ENCODE data around the gene IFIT1B. TPM values are rescaled to one million over a fixed set of nuclear protein-coding genes. Genes with fewer than 3 reads are reported as not detected.
"Not testable (repeated sequence)": the region's sequence is repeated elsewhere in the genome, so short reads cannot be mapped to it uniquely, and the experiment has no call there.

IFIT1B gene
- total RNA-seq, 3 donors from 2014 or later: not detected

DNA sequence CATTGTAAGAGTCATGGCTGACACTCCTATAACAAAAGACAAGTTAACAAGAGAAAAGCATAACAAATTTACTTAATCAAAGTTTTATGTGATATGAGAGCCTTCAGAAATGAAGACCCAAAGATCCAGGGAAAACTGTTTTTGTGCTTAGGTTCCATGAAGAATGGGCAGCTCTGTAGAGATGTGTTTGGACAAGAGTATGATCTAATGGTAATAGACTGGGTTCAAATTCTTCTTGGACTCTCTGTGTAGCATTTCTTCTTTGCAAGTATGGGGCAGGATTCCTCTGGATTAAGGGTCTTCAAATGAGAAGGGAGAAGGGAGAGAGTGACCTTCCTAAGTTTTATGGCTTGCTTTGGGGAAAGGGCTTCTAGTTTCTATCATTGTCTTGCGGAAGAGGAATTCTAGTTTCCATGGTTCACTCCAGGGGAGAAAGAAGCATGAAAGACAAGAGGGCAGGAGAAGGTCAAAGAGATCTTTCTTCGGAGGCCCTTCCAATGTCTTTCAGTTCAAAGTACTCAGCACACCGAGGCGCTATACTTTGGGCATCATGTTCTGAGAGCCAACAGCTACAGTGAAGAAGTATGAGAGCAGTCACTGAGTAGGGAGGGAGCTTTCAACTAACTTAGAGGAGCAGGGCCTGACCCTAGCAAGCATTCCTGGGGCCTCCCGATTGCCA is 34.6 kb upstream of the IFIT1B start:
- Mint-ChIP-seq H3K4me1 (ENCODE audit: low read depth) (peaks cover 12% of the 10 kb centered on the region), H3K36me3 (ENCODE audit: insufficient read depth) (peaks cover 30% of the 10 kb centered on the region), H3K27me3 (ENCODE audit: low read depth) (no peaks in the 10 kb centered on the region), H3K9me3 (no peaks in the 10 kb centered on the region), H3K4me3 (no peak overlapping the region)
- DNase-seq (no peak), ATAC-seq (no peak)

DNA sequence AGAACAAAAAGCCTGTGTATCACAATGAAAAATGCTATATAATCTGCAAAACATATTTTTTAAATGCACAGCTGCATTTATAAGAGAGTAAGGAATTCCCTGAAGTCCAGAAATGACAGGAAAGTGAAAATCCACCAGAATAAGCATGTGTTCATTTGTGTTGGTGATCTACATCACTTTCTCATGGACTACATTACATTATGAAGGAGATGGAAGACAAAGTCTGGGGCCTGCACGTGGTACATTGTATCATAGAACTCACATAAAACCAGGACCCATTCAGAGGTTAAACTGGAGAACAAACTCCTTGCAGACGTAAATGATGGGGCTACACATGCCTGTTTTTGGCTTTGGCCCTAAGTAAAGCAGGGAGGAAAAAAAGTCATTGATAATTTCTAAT is 33.7 kb upstream of the IFIT1B start:
- ATAC-seq (no peak), DNase-seq (no peak)
- Mint-ChIP-seq H3K9me3 (no peaks in the 10 kb centered on the region), H3K4me3 (no peak overlapping the region), H3K36me3 (ENCODE audit: insufficient read depth) (peaks cover 21% of the 10 kb centered on the region), H3K4me1 (ENCODE audit: low read depth) (peaks cover 15% of the 10 kb centered on the region), H3K27me3 (ENCODE audit: low read depth) (no peaks in the 10 kb centered on the region)

DNA sequence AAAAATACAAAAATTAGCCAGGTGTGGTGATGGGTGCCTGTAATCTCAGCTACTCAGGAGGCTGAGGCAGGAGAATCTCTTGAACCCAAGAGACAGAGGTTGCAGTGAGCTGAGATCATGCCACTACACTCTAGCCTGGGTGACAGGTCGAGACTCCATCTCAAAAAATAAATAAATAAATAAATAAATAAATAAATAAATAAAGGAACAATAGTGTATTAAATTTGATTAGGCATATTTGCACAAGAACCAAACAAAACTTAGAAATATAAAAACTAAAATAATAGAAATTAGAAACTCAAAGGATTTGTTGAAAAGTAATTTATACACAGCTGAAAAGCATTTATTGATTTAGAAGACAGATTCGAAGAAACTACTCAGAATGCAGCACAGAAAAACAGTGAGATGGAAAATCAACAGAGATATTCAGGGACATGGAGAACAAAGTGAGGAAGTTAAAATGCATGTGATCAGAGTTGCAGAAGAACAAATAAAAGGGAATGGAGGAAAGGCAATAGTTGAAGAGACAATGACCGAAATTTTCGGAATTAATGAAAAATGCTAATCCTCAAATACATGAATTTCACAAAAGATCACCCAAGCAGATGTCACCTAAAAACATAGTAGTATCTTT is 32.4 kb upstream of the IFIT1B start:
- Mint-ChIP-seq H3K27me3 (ENCODE audit: low read depth) (no peaks in the 10 kb centered on the region), H3K9me3 (no peaks in the 10 kb centered on the region), H3K4me1 (ENCODE audit: low read depth) (peaks cover 16% of the 10 kb centered on the region), H3K4me3 (no peak overlapping the region), H3K36me3 (ENCODE audit: insufficient read depth) (peaks cover 13% of the 10 kb centered on the region)
- DNase-seq (no peak), ATAC-seq (no peak)

DNA sequence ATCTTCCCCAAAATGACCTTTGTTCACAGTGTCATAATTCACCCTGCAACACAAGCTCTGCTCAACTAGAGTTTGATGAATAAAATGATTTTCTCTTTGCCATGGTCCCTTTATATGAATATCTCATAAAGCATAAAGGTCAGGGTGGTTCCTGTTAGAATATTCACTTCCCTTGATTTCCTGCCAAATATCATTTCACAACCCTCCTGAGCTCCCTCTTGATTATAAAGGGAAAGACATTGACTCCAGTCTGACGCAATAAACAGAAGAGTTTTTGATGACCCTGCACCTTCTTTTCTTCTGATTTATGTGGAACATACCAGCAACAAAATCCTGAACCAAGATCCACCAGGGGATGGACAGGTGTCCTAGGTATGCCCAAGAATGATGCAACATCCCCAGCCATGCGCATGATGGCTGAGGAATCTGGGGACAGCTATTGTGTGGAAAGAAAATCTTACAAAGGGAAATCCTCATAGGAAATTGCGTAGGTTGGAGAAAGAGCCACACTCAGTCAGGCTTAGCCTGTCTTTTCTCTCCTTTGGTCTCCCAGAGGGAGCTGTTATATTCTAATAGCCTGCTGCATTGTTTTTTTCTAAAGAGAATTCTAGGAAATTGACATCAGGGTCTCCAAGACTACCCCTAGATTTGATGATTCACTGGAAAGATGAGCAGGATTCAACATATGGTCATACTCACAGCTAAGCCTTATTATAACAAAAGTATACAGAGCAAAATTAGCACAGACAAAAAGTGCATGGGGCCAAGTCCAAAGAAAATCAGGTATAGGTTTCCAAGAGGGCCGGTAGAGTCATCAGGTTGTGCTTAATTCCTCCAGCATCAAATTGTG is 31.2 kb upstream of the IFIT1B start:
- Mint-ChIP-seq H3K4me3 (no peak overlapping the region), H3K36me3 (ENCODE audit: insufficient read depth) (peaks cover 7% of the 10 kb centered on the region), H3K9me3 (no peaks in the 10 kb centered on the region), H3K27me3 (ENCODE audit: low read depth) (peaks cover under 1% of the 10 kb centered on the region), H3K4me1 (ENCODE audit: low read depth) (peaks cover 27% of the 10 kb centered on the region)
- DNase-seq (no peak), ATAC-seq (no peak)

DNA sequence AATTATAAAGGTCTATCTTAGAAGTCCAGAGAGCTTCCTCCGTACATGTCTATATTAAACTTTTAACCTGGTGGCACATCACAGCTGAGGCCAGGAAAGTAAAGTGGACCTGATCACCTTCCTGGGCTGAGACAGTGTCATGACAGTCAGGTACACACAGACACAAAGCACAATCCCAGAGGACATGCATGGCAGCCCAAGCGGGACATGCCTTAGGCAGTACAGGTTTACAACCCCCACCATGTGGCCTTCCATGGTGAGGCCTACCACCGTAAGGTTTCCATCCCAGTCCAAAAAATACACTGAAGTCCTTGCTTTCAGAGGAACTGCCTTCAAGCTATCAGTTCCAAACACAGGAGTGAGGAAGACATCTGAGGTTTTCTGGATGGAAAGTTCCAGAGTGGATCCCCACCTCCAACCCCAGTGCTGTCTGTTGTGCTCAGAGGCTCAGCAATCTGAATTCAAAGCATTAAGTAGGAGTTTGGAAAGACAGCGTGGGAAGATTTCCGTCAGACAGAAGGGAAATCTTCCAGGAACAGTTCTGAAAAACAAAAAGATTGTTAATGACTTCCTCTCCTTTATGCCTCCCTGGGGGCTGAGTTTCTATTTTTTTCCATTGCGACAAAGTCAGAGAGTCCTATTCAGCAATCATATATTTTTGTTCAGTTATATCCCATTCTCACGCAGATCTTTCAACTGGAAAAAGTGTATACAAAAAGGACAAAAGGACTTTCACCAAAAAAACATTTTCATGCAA is 30.0 kb upstream of the IFIT1B start:
- Mint-ChIP-seq H3K9me3 (no peaks in the 10 kb centered on the region), H3K36me3 (ENCODE audit: insufficient read depth) (no peaks in the 10 kb centered on the region), H3K4me3 (no peak overlapping the region), H3K4me1 (ENCODE audit: low read depth) (peaks cover 35% of the 10 kb centered on the region), H3K27me3 (ENCODE audit: low read depth) (peaks cover 7% of the 10 kb centered on the region)
- no peak for ATAC-seq
- no peak for DNase-seq

DNA sequence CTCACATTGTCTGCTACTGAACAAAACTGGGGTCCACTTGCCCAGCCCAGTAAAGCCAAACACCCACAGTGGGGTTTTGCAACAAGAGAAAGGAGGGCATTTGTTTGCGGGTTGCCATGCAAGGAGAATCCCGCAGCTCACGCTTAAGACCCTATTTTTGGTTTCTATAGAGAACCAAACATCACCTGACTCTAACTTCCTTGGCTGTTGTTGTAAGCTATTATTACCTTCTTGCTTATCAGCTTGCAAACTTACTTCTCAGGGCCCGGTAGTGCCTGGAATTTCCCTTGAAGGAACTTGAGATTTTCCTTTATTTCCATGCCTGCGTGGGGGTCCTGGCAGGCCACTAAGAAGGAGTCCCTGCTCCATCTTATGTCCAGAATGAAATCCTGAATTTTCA is 29.4 kb upstream of the IFIT1B start:
- Mint-ChIP-seq H3K36me3 (ENCODE audit: insufficient read depth) (no peaks in the 10 kb centered on the region), H3K27me3 (ENCODE audit: low read depth) (peaks cover 7% of the 10 kb centered on the region), H3K9me3 (no peaks in the 10 kb centered on the region), H3K4me1 (ENCODE audit: low read depth) (peaks cover 35% of the 10 kb centered on the region), H3K4me3 (no peak overlapping the region)
- no peak for ATAC-seq
- DNase-seq: no peak

DNA sequence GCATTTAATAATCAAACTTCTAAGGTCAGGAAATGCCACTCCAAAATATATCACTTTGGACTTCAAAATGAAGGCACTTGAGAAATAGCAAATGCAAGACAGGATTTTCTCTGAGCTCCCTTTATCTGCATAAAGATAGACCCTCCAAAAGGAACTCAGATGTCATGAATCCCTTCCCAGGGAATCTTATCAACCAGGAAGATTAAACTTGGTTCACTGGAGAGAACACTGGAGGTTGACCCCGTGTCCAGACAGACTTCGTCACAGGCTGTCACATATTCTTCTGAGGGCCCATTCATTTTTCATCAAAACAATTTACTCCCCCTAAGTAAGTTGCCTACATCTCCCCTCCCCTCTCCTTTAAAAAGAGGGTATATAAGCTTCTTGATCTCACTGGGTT is 28.9 kb upstream of the IFIT1B start:
- peaks cover 7% of the 10 kb centered on the region for H3K27me3 Mint-ChIP-seq (ENCODE audit: low read depth)
- H3K36me3 Mint-ChIP-seq (ENCODE audit: insufficient read depth): peaks cover 1% of the 10 kb centered on the region

DNA sequence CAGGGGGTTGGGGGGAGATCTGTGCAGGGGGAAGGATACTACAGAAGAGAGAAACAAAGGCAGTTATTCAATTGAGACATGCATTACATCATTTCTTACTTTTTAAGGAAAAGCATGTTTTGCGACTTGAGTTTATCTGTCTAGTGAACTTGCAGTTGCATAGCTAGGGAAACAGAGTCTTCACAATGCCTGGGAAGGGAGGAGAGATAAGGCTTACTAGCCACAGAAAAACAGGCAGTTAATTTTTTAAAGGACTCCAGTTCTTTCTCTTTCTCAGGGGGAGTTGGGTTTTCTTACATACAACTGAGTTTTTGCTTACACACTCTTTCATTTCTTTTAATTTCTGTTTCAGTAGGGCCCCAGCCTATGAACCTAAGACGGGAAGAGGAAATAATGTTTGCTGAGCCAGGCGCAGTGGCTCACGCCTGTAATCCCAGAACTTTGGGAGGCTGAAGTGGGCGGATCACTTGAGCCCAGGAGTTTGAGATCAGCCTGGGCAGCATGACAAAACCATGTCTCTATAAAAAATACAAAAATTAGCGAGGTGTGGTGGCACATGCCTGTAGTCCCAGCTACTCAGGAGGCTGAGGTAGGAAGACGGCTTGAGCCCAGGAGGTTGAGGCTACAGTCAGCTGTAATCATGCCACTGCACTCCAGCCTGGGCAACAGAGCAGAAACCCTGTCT is 27.1 kb upstream of the IFIT1B start:
- H3K4me3 Mint-ChIP-seq; H3K27me3 Mint-ChIP-seq (ENCODE audit: low read depth); H3K9me3 Mint-ChIP-seq; DNase-seq; H3K36me3 Mint-ChIP-seq (ENCODE audit: insufficient read depth): not testable (repeated sequence)
- ATAC-seq: peak; percentile 29 to 42
- H3K4me1 Mint-ChIP-seq (ENCODE audit: low read depth): peaks cover 35% of the 10 kb centered on the region

More for the DNA sequence above, 28.9 kb upstream of the IFIT1B start:
- no peak overlapping the region for H3K4me3 Mint-ChIP-seq
- DNase-seq: no peak
- no peak for ATAC-seq
- peaks cover 35% of the 10 kb centered on the region for H3K4me1 Mint-ChIP-seq (ENCODE audit: low read depth)
- no peaks in the 10 kb centered on the region for H3K9me3 Mint-ChIP-seq

DNA sequence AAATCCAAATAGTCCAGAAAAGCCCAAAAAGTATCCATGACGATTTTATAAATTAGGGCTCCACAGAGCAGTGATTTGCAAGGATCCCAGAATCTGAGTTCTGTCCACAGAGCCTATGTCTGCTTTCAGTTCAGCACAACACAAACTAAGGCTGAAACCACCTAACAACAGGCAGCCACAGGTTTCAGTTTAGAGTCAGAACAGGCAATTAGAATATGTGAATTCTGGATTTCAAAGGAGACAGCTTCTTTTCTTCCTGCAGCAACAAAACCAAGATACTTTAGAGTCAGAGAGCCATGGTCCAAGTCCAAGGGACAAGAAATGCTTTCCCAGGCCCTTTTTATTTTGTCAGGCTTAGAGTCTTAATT is 26.5 kb upstream of the IFIT1B start:
- peaks cover 35% of the 10 kb centered on the region for H3K4me1 Mint-ChIP-seq (ENCODE audit: low read depth)
- H3K36me3 Mint-ChIP-seq (ENCODE audit: insufficient read depth): peaks cover 2% of the 10 kb centered on the region
- H3K4me3 Mint-ChIP-seq: no peak overlapping the region
- no peaks in the 10 kb centered on the region for H3K9me3 Mint-ChIP-seq
- ATAC-seq: peak; percentile 81 to 85
- DNase-seq: no peak
- H3K27me3 Mint-ChIP-seq (ENCODE audit: low read depth): peaks cover 11% of the 10 kb centered on the region

DNA sequence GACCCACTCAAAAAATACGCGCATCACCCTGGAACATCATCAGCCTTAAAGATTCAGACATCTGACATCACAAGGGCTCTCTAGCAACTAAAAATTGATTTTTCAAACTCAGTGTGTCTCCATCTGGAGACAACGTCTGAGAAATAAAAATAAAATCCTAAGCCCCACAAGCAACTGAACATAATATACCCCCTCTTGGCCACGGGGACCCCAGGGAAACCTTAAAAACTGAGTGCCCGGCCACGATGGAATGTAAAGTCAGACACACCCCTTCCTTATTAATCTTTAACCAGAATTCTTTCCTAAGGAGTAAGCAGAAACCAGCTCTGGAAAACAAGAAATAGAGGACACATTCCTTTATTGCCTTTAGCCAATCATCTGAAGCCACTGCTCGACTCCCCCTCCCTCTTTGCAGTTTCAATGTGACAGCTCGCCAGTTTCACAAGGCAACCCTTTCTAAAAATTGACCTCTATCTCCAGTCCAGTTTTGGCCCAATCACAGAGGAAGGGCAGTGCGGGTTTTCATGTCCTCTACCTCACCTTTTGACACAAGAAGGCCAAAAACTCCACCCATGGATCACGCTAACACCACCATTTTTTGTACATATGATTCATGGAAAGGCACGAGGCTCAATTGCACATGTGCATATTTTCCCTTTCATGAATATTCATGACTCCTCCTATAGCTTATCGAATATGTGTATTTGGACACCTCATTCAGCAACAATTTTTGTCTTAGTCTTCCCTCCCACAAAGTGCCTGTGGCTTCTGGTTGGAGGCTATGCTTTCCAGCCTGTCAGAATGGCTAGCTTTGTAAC is 25.9 kb upstream of the IFIT1B start:
- no peak for ATAC-seq
- H3K4me1 Mint-ChIP-seq (ENCODE audit: low read depth): peaks cover 35% of the 10 kb centered on the region
- no peaks in the 10 kb centered on the region for H3K9me3 Mint-ChIP-seq
- H3K27me3 Mint-ChIP-seq (ENCODE audit: low read depth): peaks cover 11% of the 10 kb centered on the region
- no peak overlapping the region for H3K4me3 Mint-ChIP-seq
- peaks cover 2% of the 10 kb centered on the region for H3K36me3 Mint-ChIP-seq (ENCODE audit: insufficient read depth)
- DNase-seq: no peak

DNA sequence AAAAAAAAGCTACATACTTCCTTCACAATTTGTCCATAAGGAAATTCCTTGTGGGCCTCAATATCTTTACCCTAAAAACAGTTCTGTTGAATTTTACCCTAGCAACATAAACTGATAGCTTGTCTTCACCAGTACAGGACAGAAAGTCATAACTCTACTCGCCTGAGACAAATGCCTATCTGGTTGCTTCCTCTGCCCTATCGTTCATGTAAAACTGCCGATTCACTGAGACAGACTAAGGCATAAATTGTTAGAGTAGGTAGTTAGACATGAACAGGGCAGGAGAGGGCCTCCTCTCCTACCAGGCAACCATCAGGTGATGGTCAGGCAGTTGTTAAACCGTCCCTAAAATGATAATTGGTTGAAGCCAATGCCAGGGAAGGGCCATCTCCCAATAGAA is 25.1 kb upstream of the IFIT1B start:
- peaks cover 11% of the 10 kb centered on the region for H3K27me3 Mint-ChIP-seq (ENCODE audit: low read depth)
- peaks cover 33% of the 10 kb centered on the region for H3K4me1 Mint-ChIP-seq (ENCODE audit: low read depth)
- no peak overlapping the region for H3K4me3 Mint-ChIP-seq
- no peak for DNase-seq
- peaks cover 2% of the 10 kb centered on the region for H3K36me3 Mint-ChIP-seq (ENCODE audit: insufficient read depth)
- ATAC-seq: no peak
- no peaks in the 10 kb centered on the region for H3K9me3 Mint-ChIP-seq

DNA sequence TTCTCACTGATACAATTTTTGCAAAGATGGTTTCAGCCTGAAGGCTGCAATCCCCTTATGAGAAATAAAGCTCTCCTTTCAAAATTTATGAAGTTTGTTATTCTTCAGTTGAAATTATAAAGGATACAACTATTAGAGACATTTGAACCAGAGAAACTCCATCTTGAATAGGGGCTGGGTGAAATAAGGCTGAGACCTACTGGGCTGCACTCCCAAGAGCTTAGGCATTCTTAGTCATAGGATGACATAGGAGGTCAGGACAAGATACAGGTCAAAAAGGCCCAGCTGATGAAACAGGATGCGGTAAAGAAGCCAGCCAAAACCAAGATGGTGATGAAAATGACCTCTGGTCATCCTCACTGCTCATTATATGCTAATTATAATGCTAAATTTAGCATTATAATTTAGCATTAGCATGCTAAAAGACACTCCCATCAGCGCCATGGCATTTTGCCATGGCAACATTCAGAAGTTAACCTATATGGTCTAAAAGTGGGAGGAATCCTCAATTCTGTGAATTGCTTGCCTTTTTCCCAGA is 22.4 kb upstream of the IFIT1B start:
- ATAC-seq: no peak
- Mint-ChIP-seq H3K4me3 (no peak overlapping the region), H3K9me3 (no peaks in the 10 kb centered on the region), H3K4me1 (ENCODE audit: low read depth) (peaks cover 19% of the 10 kb centered on the region), H3K27me3 (ENCODE audit: low read depth) (peaks cover 11% of the 10 kb centered on the region), H3K36me3 (ENCODE audit: insufficient read depth) (peaks cover 2% of the 10 kb centered on the region)
- DNase-seq: no peak

DNA sequence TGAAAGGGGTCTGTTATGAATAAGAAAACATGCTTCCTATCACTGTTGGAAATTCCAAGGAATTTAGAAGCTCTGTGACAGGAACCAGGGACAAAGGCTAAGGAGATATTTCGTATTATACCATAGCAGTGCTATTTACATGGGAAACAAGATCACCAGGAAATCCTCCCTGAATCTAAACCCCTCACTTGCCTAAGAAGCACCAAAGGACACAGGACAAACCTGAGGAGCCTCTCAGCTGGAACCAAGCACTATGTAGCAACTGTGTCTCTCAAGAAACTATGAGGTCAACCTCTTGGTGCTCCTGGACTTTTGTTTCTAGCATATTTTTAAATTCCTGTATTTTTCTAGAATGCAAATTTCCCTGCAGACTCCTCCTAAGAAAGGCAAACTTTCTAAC is 20.8 kb upstream of the IFIT1B start:
- Mint-ChIP-seq H3K4me3 (no peak overlapping the region), H3K4me1 (ENCODE audit: low read depth) (peaks cover 3% of the 10 kb centered on the region), H3K27me3 (ENCODE audit: low read depth) (peaks cover 5% of the 10 kb centered on the region), H3K36me3 (ENCODE audit: insufficient read depth) (peaks cover 2% of the 10 kb centered on the region), H3K9me3 (no peaks in the 10 kb centered on the region)
- no peak for ATAC-seq
- no peak for DNase-seq

Measured in activated T-cell treated with anti-CD3 and anti-CD28 coated beads, Interleukin-2, amount 50 U/mL, for 4 hours (primary cell).